Measurements from ENCODE around the gene CMTM6.
"Not testable (repeated sequence)": the region's sequence is repeated elsewhere in the genome, so short reads cannot be mapped to it uniquely, and the experiment has no call there.

CMTM6 gene

DNA sequence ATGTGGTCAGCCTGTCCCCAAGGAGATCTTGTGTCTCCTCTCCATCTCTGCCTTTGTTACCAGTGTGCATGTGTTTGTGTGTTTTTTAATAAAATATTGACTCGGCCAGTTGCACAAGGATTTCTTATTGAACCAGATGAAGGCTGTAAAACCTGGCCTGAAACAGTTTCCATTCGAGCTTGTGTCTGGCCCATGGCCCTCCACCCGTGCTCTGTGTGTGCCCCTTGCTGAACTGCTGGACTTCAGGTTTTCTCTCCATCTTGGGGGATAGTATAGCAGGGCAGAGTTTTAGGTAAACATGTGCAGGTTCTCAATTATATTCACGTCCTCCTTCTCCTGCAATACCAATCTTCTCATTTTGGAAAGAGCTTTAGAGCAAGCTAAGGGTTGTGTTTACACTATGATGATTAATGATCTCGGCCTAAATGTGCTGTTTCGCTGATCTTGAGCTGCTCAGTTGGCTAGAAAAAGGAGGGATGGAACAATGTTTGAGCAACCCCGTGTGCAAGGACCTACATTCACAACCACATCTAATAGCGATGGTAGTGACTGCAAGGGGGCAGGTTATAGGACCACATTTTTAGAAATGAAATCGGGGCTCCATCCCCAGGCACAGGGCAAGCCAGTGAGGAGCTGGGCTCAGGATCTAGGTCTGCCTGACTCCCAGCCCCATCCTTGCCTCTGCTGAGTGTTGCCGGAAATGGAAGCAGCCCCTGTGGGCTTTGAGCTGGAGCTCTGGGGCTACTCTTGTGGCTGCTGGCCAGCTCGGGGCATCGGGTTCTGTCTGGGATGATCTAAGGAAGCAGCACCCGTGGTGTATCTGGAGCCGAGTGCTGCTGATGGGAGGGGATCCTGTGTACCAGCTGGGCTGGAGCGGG, 47.7 kb downstream of the CMTM6 start:
- Mint-ChIP-seq H3K27me3 (no peaks in the 10 kb centered on the region), H3K27ac (no peak overlapping the region), H3K4me3 (no peak overlapping the region), H3K36me3 (ENCODE audit: low read depth) (peaks cover 84% of the 10 kb centered on the region), H3K4me1 (ENCODE audit: low read depth) (peaks cover 26% of the 10 kb centered on the region), H3K9me3 (no peaks in the 10 kb centered on the region)
- intact Hi-C loops (cut with micrococcal nuclease), result no loop called here

DNA sequence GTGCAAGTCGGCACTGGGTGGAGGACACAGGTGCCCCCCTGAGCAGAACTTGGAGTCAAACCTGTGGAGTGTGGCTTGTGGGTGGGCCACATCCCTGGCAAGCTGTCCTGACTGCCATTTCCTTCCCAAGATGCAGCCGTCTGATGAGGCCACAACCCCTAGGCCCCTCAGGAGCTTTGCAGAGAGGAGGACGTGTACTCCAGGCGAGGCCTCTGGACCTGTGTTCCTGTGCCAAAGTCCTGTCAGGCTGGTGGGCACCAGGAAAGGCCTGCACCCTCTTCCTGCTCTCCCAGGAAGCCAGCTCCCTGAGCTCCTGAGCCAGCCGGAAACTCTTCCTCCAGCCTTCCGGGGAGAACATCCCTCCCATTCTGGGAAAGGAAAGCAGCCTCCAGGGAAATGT, 48.5 kb downstream of the CMTM6 start:
- peaks cover 93% of the 10 kb centered on the region for H3K36me3 Mint-ChIP-seq (ENCODE audit: low read depth)
- H3K9me3 Mint-ChIP-seq, result no peaks in the 10 kb centered on the region
- no peak overlapping the region for H3K27ac Mint-ChIP-seq
- peaks cover 25% of the 10 kb centered on the region for H3K4me1 Mint-ChIP-seq (ENCODE audit: low read depth)
- intact Hi-C loops (cut with micrococcal nuclease), result no loop called here
- H3K4me3 Mint-ChIP-seq, result no peak overlapping the region
- no peaks in the 10 kb centered on the region for H3K27me3 Mint-ChIP-seq

DNA sequence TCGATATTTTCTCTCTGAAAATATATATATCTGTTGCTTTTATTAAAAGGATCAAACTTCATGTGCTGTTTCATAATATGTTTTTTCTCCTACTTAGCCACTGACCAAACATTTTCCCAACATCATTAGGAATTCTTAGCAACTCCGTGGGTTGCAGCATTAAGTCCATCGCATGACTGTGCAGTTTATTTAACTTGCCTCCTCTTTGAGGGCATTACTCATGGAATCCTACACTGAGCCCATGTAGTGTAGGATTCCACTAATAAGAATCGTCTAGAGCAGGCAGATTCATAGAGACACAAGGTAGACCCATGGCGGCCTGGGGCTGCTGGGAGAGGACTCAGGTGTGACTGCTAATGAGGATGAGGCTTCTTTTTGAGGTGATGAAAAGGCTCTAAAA, 49.3 kb downstream of the CMTM6 start:
- intact Hi-C loops (cut with micrococcal nuclease), result no loop called here
- no peak overlapping the region for H3K27ac Mint-ChIP-seq
- peaks cover 30% of the 10 kb centered on the region for H3K4me1 Mint-ChIP-seq (ENCODE audit: low read depth)
- no peak overlapping the region for H3K4me3 Mint-ChIP-seq
- H3K36me3 Mint-ChIP-seq (ENCODE audit: low read depth), result peaks cover 98% of the 10 kb centered on the region
- no peaks in the 10 kb centered on the region for H3K27me3 Mint-ChIP-seq
- no peaks in the 10 kb centered on the region for H3K9me3 Mint-ChIP-seq

DNA sequence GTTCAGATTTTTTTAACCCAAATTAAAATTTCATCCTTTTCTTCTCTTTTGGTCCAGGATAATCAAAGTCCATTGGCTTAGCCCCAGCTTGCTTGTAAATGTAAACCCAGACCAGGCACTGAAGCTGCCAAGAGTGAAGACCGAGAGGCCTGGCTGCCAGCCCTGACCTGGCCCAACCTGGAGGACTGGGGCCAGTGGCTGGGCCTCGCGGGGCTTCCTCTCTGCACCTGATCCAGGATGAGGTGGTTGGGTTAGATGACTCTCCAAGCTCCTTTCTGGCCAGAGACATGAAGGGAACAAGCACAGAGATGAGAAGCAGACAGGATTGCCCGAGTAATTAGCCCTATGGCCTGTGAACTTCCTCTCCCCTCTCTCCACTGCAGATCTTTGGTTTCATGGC, 50.6 kb downstream of the CMTM6 start:
- Mint-ChIP-seq H3K36me3 (ENCODE audit: low read depth) (peaks cover 97% of the 10 kb centered on the region), H3K4me1 (ENCODE audit: low read depth) (peaks cover 28% of the 10 kb centered on the region), H3K27ac (peak overlapping the region; percentile 11), H3K4me3 (no peak overlapping the region), H3K27me3 (no peaks in the 10 kb centered on the region), H3K9me3 (no peaks in the 10 kb centered on the region)
- intact Hi-C loops (cut with micrococcal nuclease), result no loop called here

DNA sequence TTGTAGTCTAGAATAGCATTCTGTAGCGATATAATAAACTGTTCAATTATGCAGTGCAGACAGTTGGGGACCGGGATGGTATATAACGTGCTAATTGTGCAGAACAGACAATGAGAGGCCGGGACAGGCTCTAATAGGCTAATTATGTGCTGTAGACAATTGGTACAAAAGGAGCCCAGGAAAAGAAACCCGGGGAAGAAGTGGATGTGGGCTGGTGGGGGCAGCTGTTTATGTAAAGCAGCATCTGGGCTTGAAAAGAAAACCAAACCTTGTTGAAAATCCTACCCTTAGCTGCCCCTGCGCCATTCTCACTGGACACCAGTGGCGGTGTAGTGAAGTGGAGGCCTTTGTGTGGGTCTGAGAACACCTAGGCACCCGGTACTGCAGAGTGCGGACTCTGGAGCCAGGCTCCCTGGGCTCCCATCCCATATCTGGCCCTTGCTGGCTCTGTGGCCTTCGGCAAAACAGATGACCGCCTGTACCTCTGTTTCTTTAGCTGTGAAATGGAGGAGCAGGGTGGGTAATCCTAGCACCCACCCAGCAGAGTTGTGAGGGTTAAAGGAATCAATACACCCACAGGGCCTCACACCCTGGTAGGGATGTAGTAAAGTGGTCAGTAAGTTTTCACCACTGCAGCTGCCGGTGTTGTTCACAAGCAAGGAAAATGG, 51.5 kb downstream of the CMTM6 start:
- H3K36me3 Mint-ChIP-seq (ENCODE audit: low read depth), result peaks cover 97% of the 10 kb centered on the region
- intact Hi-C loops (cut with micrococcal nuclease), result no loop called here
- peaks cover 36% of the 10 kb centered on the region for H3K4me1 Mint-ChIP-seq (ENCODE audit: low read depth)
- no peak overlapping the region for H3K4me3 Mint-ChIP-seq
- no peaks in the 10 kb centered on the region for H3K9me3 Mint-ChIP-seq
- H3K27ac Mint-ChIP-seq, result no peak overlapping the region
- no peaks in the 10 kb centered on the region for H3K27me3 Mint-ChIP-seq

DNA sequence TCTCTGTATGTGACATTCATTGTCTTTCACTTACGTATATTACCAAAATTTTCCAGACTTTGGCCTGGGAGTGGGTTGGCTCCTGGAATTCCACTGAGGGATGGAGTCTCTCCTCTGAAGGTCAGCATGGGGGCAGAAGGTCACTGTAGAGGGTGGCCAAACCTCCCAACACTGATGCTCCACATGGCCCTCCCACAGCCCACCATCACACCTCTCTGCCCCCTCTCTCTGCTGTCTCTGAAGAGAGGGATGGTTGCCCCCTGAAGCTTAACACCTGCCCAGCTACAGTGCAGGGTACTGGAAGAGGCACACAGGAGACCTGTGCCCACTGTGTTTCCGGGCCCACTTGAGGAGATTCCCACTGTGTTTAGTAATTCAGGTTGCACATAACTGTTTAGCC, 52.2 kb downstream of the CMTM6 start:
- H3K4me1 Mint-ChIP-seq (ENCODE audit: low read depth), result peaks cover 33% of the 10 kb centered on the region
- no peaks in the 10 kb centered on the region for H3K27me3 Mint-ChIP-seq
- H3K4me3 Mint-ChIP-seq, result no peak overlapping the region
- H3K9me3 Mint-ChIP-seq, result no peaks in the 10 kb centered on the region
- H3K27ac Mint-ChIP-seq, result no peak overlapping the region
- H3K36me3 Mint-ChIP-seq (ENCODE audit: low read depth), result peaks cover 97% of the 10 kb centered on the region
- intact Hi-C loops (cut with micrococcal nuclease), result no loop called here

DNA sequence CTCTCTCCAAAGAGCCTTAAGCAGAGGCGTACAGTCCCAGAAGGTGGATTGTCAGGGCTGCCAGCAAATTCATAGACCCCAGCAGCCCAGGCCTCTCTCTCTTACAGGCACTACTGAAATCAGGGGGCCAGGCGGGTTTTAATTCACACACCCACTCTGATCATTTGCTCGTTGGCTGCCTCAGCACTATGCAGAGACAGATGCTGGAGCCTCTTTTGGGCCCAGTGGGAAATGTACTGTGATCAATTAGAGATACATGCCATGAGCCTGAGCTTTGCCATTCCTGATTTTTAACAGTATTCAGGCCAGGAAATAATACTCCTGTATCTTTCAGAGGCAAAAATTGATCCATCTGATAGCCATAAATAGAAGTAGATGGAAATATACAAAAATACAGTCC, 53.0 kb downstream of the CMTM6 start:
- Mint-ChIP-seq H3K36me3 (ENCODE audit: low read depth) (peaks cover 94% of the 10 kb centered on the region), H3K4me3 (no peak overlapping the region), H3K4me1 (ENCODE audit: low read depth) (peaks cover 31% of the 10 kb centered on the region), H3K27ac (no peak overlapping the region), H3K27me3 (no peaks in the 10 kb centered on the region), H3K9me3 (no peaks in the 10 kb centered on the region)
- intact Hi-C loops (cut with micrococcal nuclease), result no loop called here

DNA sequence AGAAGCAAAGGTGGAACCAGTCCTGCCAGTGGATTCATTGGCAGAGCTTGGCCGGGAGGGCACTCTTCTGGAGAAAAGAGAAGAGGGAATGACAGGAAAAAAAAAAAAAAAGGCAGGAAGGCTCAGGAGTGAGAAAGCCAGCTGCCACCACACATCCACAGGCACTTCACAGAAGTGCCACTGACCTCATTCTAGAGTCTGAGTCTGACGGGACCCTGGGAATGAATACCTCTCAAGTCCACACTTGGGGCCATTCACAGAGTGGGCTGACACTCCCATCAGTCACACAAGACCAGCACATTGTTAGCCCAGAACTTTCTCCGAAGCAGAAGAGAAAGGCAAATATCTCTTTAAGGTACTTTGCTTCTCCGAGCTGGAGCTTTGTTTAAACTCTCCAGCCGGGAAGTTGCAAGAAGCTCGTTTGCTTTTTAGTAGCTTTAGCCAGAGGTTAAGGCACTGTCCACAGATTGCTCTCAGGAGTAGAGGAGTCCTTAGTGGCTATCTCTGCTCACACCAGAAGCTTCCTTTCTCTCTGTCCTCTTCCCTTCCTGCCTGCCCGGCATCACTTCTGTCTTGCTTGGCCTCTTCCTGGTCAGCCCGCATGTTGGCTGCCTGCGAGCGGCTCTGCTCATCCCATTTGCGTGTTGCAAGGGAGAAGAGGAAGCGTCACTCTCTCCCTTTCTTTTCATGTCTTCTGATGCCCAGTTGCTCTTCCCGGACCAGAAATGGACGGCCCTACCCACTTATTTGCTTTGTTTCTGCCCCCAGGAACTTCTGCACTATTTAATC, 53.8 kb downstream of the CMTM6 start:
- H3K9me3 Mint-ChIP-seq, result no peaks in the 10 kb centered on the region
- H3K4me1 Mint-ChIP-seq (ENCODE audit: low read depth), result peaks cover 31% of the 10 kb centered on the region
- peaks cover 94% of the 10 kb centered on the region for H3K36me3 Mint-ChIP-seq (ENCODE audit: low read depth)
- H3K4me3 Mint-ChIP-seq, result no peak overlapping the region
- H3K27ac Mint-ChIP-seq, result peak overlapping the region; percentile 4
- H3K27me3 Mint-ChIP-seq, result no peaks in the 10 kb centered on the region
- intact Hi-C loops (cut with micrococcal nuclease), result no loop called here

DNA sequence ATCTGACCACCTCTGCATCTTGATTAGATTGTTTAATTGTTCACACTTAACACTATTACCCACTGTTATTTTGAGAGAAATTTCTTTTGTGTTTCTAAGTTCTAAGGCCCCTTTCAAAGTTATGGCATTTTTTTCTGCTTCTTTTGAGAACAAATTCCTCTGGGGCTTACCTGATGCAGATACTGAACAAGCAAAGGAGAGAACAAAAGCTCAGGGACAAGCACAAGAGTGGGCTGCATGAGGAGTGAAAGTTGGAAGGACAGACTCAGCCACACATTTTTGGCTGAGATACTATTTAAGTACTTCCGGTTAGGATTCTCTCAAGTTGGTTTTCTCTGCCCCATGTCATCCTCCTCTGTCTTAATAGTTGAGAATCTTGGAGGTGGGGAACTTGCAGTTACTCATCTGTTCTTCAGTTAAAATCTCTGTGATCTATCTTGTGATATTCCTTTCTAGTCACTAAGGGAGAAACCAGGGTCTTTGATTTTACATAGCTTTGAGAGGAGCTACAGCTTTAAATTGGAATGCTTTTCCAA, 54.7 kb downstream of the CMTM6 start:
- H3K27ac Mint-ChIP-seq, result no peak overlapping the region
- H3K36me3 Mint-ChIP-seq (ENCODE audit: low read depth), result peaks cover 96% of the 10 kb centered on the region
- peaks cover 37% of the 10 kb centered on the region for H3K4me1 Mint-ChIP-seq (ENCODE audit: low read depth)
- no peak overlapping the region for H3K4me3 Mint-ChIP-seq
- intact Hi-C loops (cut with micrococcal nuclease), result no loop called here
- H3K9me3 Mint-ChIP-seq, result no peaks in the 10 kb centered on the region
- no peaks in the 10 kb centered on the region for H3K27me3 Mint-ChIP-seq

DNA sequence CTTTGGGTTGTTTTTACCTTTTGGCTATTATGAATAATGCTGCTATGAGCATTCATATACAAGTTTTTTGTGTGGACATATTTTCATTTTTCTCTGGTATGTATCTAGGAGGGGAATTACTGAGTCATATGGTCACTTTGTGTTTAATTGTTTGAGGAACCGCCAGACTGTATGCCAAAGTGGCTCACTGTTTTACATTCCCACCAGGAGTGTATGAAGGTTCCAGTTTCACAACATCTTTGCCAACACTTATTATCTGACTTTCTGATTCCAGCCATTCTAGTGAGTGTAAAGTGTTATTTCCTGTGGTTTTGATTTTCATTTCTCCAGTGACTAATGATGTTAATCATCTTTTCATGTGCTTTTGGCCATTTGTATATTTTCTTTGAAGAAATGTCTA, 59.2 kb downstream of the CMTM6 start:
- H3K27me3 Mint-ChIP-seq, result no peaks in the 10 kb centered on the region
- no peak overlapping the region for H3K27ac Mint-ChIP-seq
- H3K9me3 Mint-ChIP-seq, result no peaks in the 10 kb centered on the region
- H3K4me1 Mint-ChIP-seq (ENCODE audit: low read depth), result peaks cover 54% of the 10 kb centered on the region
- H3K36me3 Mint-ChIP-seq (ENCODE audit: low read depth), result peaks cover 76% of the 10 kb centered on the region
- H3K4me3 Mint-ChIP-seq, result no peak overlapping the region
- intact Hi-C loops (cut with micrococcal nuclease), result no loop called here

DNA sequence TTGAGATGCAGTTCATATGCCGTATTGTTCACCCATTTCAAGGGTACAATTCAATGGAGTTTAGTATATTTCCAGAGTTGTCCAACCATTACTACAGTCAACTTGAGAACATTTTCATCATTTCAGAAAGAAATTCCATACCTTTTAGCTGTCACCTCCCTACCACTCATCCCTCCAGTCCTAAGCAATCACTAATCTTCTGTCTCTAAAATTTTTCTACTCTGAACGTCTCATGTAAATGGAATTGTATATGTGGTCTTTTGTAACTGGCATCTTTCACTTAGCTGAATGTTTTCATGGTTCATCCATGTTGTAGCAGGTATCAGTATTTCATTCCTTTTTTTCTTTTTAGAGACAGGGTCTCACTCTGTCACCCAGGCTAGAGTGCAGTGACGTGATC, 59.9 kb downstream of the CMTM6 start:
- peaks cover 56% of the 10 kb centered on the region for H3K4me1 Mint-ChIP-seq (ENCODE audit: low read depth)
- intact Hi-C loops (cut with micrococcal nuclease), result no loop called here
- no peaks in the 10 kb centered on the region for H3K9me3 Mint-ChIP-seq
- H3K27ac Mint-ChIP-seq, result no peak overlapping the region
- no peaks in the 10 kb centered on the region for H3K27me3 Mint-ChIP-seq
- H3K36me3 Mint-ChIP-seq (ENCODE audit: low read depth), result peaks cover 70% of the 10 kb centered on the region
- H3K4me3 Mint-ChIP-seq, result no peak overlapping the region

DNA sequence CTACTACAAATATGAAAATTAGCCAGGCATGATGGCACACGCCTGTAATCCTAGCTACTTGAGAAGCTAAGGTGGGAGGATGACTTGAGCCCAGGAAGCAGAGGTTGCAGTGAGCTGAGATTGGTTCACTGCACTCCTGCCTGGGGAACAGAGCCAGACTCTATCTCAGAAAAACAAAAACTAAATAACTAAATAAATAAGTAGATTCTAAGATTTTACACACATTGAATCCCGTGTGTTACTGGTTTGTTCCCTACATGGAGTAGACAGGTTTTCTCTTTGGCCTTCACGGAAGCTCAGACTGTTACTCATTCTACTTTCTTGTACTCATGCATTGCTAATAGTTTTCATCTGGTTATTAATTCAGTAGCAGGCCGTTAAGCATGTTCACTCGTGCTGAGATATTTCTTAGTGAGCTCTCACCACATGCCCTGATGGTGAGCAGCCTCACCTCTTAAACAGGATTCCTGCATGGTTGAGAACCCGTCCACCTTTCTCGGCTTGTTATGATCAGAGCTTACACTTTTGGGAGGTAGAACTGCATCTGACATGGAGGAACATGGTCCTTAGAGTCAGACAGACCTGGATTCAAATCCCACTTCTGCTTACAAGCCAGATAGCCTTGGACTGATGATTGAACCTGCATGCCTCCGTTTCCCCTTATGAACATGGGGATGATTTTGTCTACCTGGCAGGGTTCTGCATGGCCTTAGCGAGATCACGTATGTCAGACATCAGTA, 61.9 kb downstream of the CMTM6 start:
- intact Hi-C loops (cut with micrococcal nuclease), result no loop called here
- Mint-ChIP-seq H3K4me1 (ENCODE audit: low read depth) (peaks cover 52% of the 10 kb centered on the region), H3K36me3 (ENCODE audit: low read depth) (peaks cover 50% of the 10 kb centered on the region), H3K4me3 (no peak overlapping the region), H3K27me3 (no peaks in the 10 kb centered on the region), H3K9me3 (no peaks in the 10 kb centered on the region), H3K27ac (no peak overlapping the region)

DNA sequence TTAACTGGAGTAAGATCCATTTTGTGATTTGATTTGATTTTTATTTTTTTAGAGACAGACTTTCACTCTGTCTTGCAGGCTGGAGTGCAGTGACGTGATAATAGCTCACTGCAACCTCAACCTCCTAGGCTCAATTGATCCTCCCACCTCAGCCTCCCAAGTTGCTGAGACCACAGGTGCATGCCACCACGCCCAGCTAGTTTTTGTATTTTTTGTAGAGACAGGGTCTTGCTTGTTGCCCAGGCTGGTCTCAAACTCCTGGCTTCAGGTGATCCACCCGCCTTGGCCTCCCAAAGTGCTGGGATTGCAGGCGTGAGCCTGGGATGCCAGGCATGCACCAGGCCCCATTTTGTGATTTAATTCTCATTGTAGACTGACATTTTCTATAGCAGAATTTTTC, 63.2 kb downstream of the CMTM6 start:
- intact Hi-C loops (cut with micrococcal nuclease); H3K27me3 Mint-ChIP-seq; H3K9me3 Mint-ChIP-seq; H3K4me3 Mint-ChIP-seq: not testable (repeated sequence)
- peaks cover 52% of the 10 kb centered on the region for H3K4me1 Mint-ChIP-seq (ENCODE audit: low read depth)
- peaks cover 39% of the 10 kb centered on the region for H3K36me3 Mint-ChIP-seq (ENCODE audit: low read depth)
- H3K27ac Mint-ChIP-seq, result peak overlapping the region; percentile 56

Measured in dendritic cell treated with granulocyte-macrophage colony-stimulating factor and Interleukin-4, amounts not matched to agents 40 ng/mL and 50 ng/mL, for 4 days (primary cell).